GM12878 (cell line): ENCODE results near the gene GNAO1. TPM values are rescaled to one million over a fixed set of nuclear protein-coding genes. Genes with fewer than 3 reads are reported as not detected.

Experiments used
- ATAC-seq: fragments of 200-7000 bp; cut with Tn5 transposase; 3 replicates; pipeline ENCODE4 v1.9.1; 2020; ENCODE audit warnings: mild to moderate bottlenecking, moderate library complexity
- BruUV-seq: library from RNA; stranded (reverse); fragments of 400-500 nt; replicated peaks from 2 replicates; lab custom pipeline; 2021; lab: Mats Ljungman, UMichigan
- CTCF ChIA-PET: fragments of 300-600 bp; sonication (Branson Sonifier 250); formaldehyde crosslinking; extraction: SDS; loops from one replicate; lab custom pipeline; 2021; ENCODE audit warnings: inconsistent platforms; lab: Yijun Ruan, JAX
- POLR2A ChIA-PET: fragments of 350-600 bp; formaldehyde crosslinking; extraction: SDS; loops from one replicate; lab custom pipeline; 2021; ENCODE audit warnings: inconsistent platforms; lab: Charles Lee
- RAD21 ChIA-PET: fragments of 300-600 bp; sonication (Branson Sonifier 250); formaldehyde crosslinking; loops from one replicate; lab custom pipeline; 2023; ENCODE audit warnings: antibody characterized with exemption; ENCODE audit not compliant: unreplicated experiment; lab: Charles Lee
- SMC1A ChIA-PET: fragments of 300-600 bp; sonication (Branson Sonifier 250); formaldehyde crosslinking; loops from one replicate; lab custom pipeline; 2023; ENCODE audit not compliant: unreplicated experiment, uncharacterized antibody; lab: Charles Lee
- DNase-seq: peaks from one replicate; pipeline ENCODE4 v3.0.0-alpha.2; 2011; ENCODE audit warnings: low read depth, low spot score
- FAIRE-seq: peaks from 3 replicates; lab custom pipeline; 2011; peaks lifted over from hg19 to GRCh38; lab: Jason Lieb, UNC
- H2AFZ ChIP-seq: 2 replicates; pipeline ENCODE4 v1.6.0; 2011; ENCODE audit warnings: low read depth, low read length, control low read depth; ENCODE audit not compliant: control insufficient read depth
- H3K27ac ChIP-seq: 2 replicates; pipeline ENCODE4 v1.5.1; 2011; ENCODE audit warnings: control low read depth; ENCODE audit not compliant: control insufficient read depth, insufficient read depth
- H3K27me3 ChIP-seq, 2 experiments: replicated peaks in 1 of 2; 2 replicates each; pipeline versions ENCODE4 v1.6.0 to v1.6.1; 2011; ENCODE audit warnings: low read length in 1 of 2; ENCODE audit not compliant: control insufficient read depth in 2 of 2, insufficient read depth in 2 of 2
- H3K36me3 ChIP-seq, 2 experiments: 2 replicates each; pipeline ENCODE4 v1.5.1; 2011; ENCODE audit warnings: low read length in 1 of 2; ENCODE audit not compliant: control insufficient read depth in 2 of 2, insufficient read depth in 2 of 2
- H3K4me1 ChIP-seq: 2 replicates; pipeline ENCODE4 v1.6.1; 2011; ENCODE audit warnings: mild to moderate bottlenecking, low read length, moderate library complexity, mixed read lengths; ENCODE audit not compliant: control insufficient read depth, insufficient read depth
- H3K4me2 ChIP-seq: 2 replicates; pipeline ENCODE4 v1.6.0; 2011; ENCODE audit warnings: control low read depth; ENCODE audit not compliant: control insufficient read depth, insufficient read depth
- H3K4me3 ChIP-seq: fragments of 200-600 bp; sonication (generic); 2 replicates; pipeline ENCODE4 v1.5.1; 2016
- H3K79me2 ChIP-seq: 2 replicates; pipeline ENCODE4 v1.6.0; 2011; ENCODE audit warnings: low read length; ENCODE audit not compliant: control insufficient read depth, insufficient read depth
- H3K9ac ChIP-seq: 2 replicates; pipeline ENCODE4 v1.8.0; 2011; ENCODE audit warnings: low read length, control low read depth, mixed read lengths; ENCODE audit not compliant: control insufficient read depth, insufficient read depth
- H3K9me3 ChIP-seq: replicated peaks from 3 replicates; pipeline ENCODE4 v1.5.1; 2011; ENCODE audit warnings: mild to moderate bottlenecking, low read length; ENCODE audit not compliant: control insufficient read depth, insufficient read depth
- H4K20me1 ChIP-seq: 2 replicates; pipeline ENCODE4 v1.6.0; 2011; ENCODE audit not compliant: control insufficient read depth, insufficient read depth
- BCL11A ChIP-seq: IDR thresholded peaks from 2 replicates; pipeline ENCODE4 v1.6.1; 2011; ENCODE audit warnings: low read depth, low read length
- EED ChIP-seq: sonication (generic); IDR thresholded peaks from 2 replicates; pipeline ENCODE4 v1.6.1; 2016; ENCODE audit warnings: antibody characterized with exemption, low read depth
- GATAD2B ChIP-seq: fragments of 450-650 bp; conservative IDR thresholded peaks from 2 replicates; pipeline ENCODE4 v1.6.1; 2017; ENCODE audit warnings: low read depth, mild to moderate bottlenecking, moderate library complexity
- HDGF ChIP-seq: fragments of 450-650 bp; IDR thresholded peaks from 2 replicates; pipeline ENCODE4 v1.6.1; 2016; ENCODE audit warnings: antibody characterized with exemption
- KAT2A ChIP-seq: conservative IDR thresholded peaks from 2 replicates; pipeline ENCODE4 v1.6.1; 2011; ENCODE audit warnings: low read depth, low read length; ENCODE audit not compliant: control insufficient read depth
- LARP7 ChIP-seq: fragments of 450-650 bp; IDR thresholded peaks from 2 replicates; pipeline ENCODE4 v1.6.1; 2017; ENCODE audit warnings: mild to moderate bottlenecking
- NFYB ChIP-seq: IDR thresholded peaks from 2 replicates; pipeline ENCODE4 v1.6.1; 2011; ENCODE audit warnings: low read depth, mild to moderate bottlenecking, low read length, improper control_type of control experiment, moderate library complexity; ENCODE audit not compliant: insufficient read depth
- POLR2A ChIP-seq: IDR thresholded peaks from 2 replicates; pipeline ENCODE4 v1.6.1; 2011; ENCODE audit warnings: low read depth, mild to moderate bottlenecking, low read length
- SMAD1 ChIP-seq: fragments of 450-650 bp; IDR thresholded peaks from 2 replicates; pipeline ENCODE4 v1.6.1; 2018; ENCODE audit warnings: mild to moderate bottlenecking, low read depth; ENCODE audit not compliant: partially characterized antibody
- TCF12 ChIP-seq: IDR thresholded peaks from 2 replicates; pipeline ENCODE4 v1.6.1; 2011; ENCODE audit warnings: low read depth, mild to moderate bottlenecking, low read length
- TCF3 ChIP-seq: IDR thresholded peaks from 2 replicates; pipeline ENCODE4 v1.6.1; 2012; ENCODE audit warnings: low read depth, mild to moderate bottlenecking, low read length, borderline replicate concordance; ENCODE audit not compliant: insufficient read depth
- ZSCAN29 ChIP-seq: fragments of 450-650 bp; IDR thresholded peaks from 2 replicates; pipeline ENCODE4 v1.6.1; 2017; ENCODE audit warnings: mild to moderate bottlenecking, moderate library complexity
- WGBS: methylation state at CpG from one replicate; pipeline ENCODE4 v1.1.6; 2016; ENCODE audit warnings: low lambda C conversion rate; ENCODE audit not compliant: insufficient replicate concordance, insufficient coverage; ENCODE audit errors: missing lambda C conversion rate; 5-methylcytosine and 5-hydroxymethylcytosine counted together
- in situ Hi-C: fragments of 300-500 bp; cut with MboI; formaldehyde crosslinking; loops from 9 replicates; pipeline ENCODE4 v1.14.3; 2018; ENCODE audit warnings: mixed read lengths
- intact Hi-C: fragments of 100-400 bp; cut with micrococcal nuclease; formaldehyde crosslinking; loops from one replicate; pipeline ENCODE4 v1.14.2; 2022; ENCODE audit not compliant: unreplicated experiment
- polyA plus RNA-seq, 11 experiments: library from polyadenylated mRNA; depleted of rRNA in 4 of 11; unstranded in 6 of 11; stranded (reverse) in 5 of 11; fragments of >200 nt; fragmentation: Nextera tagmentation in 4 of 11; fragmentation: Illumina TruSeq in 1 of 11; extraction: Ambion mirVana in 4 of 11; extraction: Trizol in 1 of 11; gene quantifications; 1 replicate in 1 of 11; 2 replicates in 10 of 11; pipeline versions ENCODE4 v1.2.1 to v1.2.3, GENCODE V29; 2011 to 2016; ENCODE audit warnings: inconsistent platforms in 2 of 11, missing spikeins in 2 of 11, low read depth in 1 of 11
- total RNA-seq, 4 experiments: library from RNA; depleted of rRNA in 3 of 4; stranded (reverse); fragments of >200 nt in 3 of 4; fragmentation: Illumina TruSeq in 1 of 4; extraction: Trizol in 1 of 4; gene quantifications; 2 replicates each; pipeline versions ENCODE4 v1.2.1 to v1.2.3, GENCODE V29; 2013 to 2021
- TF ChIP-seq, protein P1 (sequence below): IDR thresholded peaks from 2 replicates; pipeline ENCODE4 v1.6.1; 2011; ENCODE audit warnings: mild to moderate bottlenecking, low read depth, low read length, moderate library complexity; ENCODE audit not compliant: insufficient replicate concordance
- TF ChIP-seq, protein P2 (sequence below): fragments of 450-650 bp; conservative IDR thresholded peaks from 2 replicates; pipeline ENCODE4 v1.6.1; 2017; ENCODE audit warnings: mild to moderate bottlenecking, moderate library complexity
- TF ChIP-seq, protein P3 (sequence below): fragments of 450-650 bp; IDR thresholded peaks from 2 replicates; pipeline ENCODE4 v1.6.1; 2017; ENCODE audit warnings: borderline replicate concordance

The GNAO1 gene
- total and polyA plus RNA-seq, 10 of the 15 experiments (the other 5 are each of a cell fraction or from before 2014, with no cell fraction given) = 0.05 to 0.28 (median 0.14) TPM; not detected in 6

DNA sequence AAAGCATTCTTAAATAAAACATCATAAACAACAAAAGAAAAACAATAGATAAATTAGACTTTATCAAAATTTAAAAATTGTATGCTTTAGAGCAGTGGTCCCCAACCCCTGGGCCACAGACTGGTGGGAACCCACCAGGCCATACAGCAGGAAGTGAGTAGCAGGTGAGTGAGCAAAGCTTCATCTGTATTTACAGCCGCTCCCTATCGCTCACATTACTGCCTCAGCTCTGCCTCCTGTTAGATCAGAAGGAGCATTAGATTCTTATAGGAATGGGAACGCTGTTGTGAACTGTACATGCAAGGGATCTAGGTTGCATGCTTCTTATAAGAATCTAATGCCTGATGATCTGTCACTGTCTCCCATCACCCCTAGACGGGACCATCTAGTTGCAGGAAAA lies 51.5 kb downstream of the GNAO1 start:
- Histone ChIP-seq H3K79me2 (no peaks in the 10 kb centered on the region), H4K20me1 (no peaks in the 10 kb centered on the region), H3K27me3 (peaks cover 2 to 3% of the 10 kb centered on the region in 2 experiments; a peak in 2 of 4 replicates)
- in situ Hi-C loops = no loop called here
- no TSS peak for BruUV-seq
- TF ChIP-seq, protein P1, sequence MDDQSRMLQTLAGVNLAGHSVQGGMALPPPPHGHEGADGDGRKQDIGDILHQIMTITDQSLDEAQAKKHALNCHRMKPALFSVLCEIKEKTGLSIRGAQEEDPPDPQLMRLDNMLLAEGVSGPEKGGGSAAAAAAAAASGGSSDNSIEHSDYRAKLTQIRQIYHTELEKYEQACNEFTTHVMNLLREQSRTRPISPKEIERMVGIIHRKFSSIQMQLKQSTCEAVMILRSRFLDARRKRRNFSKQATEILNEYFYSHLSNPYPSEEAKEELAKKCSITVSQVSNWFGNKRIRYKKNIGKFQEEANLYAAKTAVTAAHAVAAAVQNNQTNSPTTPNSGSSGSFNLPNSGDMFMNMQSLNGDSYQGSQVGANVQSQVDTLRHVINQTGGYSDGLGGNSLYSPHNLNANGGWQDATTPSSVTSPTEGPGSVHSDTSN = no peak
- no peak for TF ChIP-seq EED
- TF ChIP-seq, all 136 proteins: peak for 0
- H3K9ac ChIP-seq = no peak overlapping the region
- WGBS = 52% methylated on average over 4 of the region's 4 CpGs
- ChIA-PET RAD21 (no interaction called here), SMC1A (no interaction called here), POLR2A (no interaction called here), CTCF (interaction anchor here (0.7 kb wide), 1 partner anchor 278 kb away, joined by 3 read pairs; no protein-coding TSS in a partner anchor)
- intact Hi-C loops = no loop called here
- no peak for ATAC-seq
- no peak overlapping the region for H3K4me3 ChIP-seq
- H3K4me1 ChIP-seq = no peaks in the 10 kb centered on the region
- no peaks in the 10 kb centered on the region for H3K36me3 ChIP-seq
- H3K9me3 ChIP-seq = no peaks in the 10 kb centered on the region
- H3K4me2 ChIP-seq = no peak overlapping the region
- H2AFZ ChIP-seq = no peak overlapping the region
- no peak overlapping the region for H3K27ac ChIP-seq
- no peak for FAIRE-seq
- DNase-seq = no peak

DNA sequence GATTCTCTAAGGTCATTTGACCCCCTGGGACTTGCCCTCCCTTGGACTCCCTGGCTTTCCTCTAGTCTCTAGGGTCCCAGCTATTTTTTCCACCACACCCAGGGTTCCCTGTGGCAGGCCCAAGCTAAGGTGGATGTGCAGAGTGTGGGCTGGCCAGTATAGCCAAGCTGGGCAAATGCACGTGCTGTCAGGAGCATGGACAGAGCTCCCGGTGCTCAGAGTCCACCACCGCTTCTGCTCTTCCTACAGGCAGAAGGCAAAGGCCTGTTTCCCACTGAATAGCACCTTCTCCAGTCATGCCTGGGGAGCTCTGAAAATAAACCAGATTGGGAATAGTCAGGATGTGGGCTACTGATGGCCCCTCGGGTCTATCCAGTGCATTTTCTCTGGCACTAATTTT lies 53.3 kb downstream of the GNAO1 start:
- ChIA-PET CTCF (no interaction called here), POLR2A (no interaction called here), SMC1A (interaction anchor here (0.6 kb wide), 1 partner anchor 507 kb away, joined by 3 read pairs; no protein-coding TSS in a partner anchor), RAD21 (no interaction called here)
- no peak overlapping the region for H3K4me2 ChIP-seq
- no peaks in the 10 kb centered on the region for H3K9me3 ChIP-seq
- intact Hi-C loops (no loop called here), in situ Hi-C loops (no loop called here)
- H3K9ac ChIP-seq = no peak overlapping the region
- no peaks in the 10 kb centered on the region for H3K79me2 ChIP-seq
- BruUV-seq = no TSS peak
- peaks cover 2 to 3% of the 10 kb centered on the region in 2 experiments; a peak in 2 of 4 replicates for H3K27me3 ChIP-seq
- 20% methylated on average over 4 of the region's 4 CpGs for WGBS
- no peak overlapping the region for H3K4me3 ChIP-seq
- no peak for ATAC-seq
- H2AFZ ChIP-seq = no peak overlapping the region
- no peaks in the 10 kb centered on the region for H4K20me1 ChIP-seq
- H3K4me1 ChIP-seq = no peaks in the 10 kb centered on the region
- DNase-seq = no peak
- no peaks in the 10 kb centered on the region for H3K36me3 ChIP-seq
- no peak overlapping the region for H3K27ac ChIP-seq
- FAIRE-seq = no peak
- TF ChIP-seq, protein P2, sequence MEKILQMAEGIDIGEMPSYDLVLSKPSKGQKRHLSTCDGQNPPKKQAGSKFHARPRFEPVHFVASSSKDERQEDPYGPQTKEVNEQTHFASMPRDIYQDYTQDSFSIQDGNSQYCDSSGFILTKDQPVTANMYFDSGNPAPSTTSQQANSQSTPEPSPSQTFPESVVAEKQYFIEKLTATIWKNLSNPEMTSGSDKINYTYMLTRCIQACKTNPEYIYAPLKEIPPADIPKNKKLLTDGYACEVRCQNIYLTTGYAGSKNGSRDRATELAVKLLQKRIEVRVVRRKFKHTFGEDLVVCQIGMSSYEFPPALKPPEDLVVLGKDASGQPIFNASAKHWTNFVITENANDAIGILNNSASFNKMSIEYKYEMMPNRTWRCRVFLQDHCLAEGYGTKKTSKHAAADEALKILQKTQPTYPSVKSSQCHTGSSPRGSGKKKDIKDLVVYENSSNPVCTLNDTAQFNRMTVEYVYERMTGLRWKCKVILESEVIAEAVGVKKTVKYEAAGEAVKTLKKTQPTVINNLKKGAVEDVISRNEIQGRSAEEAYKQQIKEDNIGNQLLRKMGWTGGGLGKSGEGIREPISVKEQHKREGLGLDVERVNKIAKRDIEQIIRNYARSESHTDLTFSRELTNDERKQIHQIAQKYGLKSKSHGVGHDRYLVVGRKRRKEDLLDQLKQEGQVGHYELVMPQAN = no peak
- no peak for TF ChIP-seq BCL11A
- TF ChIP-seq ZSCAN29 = no peak
- no peak for TF ChIP-seq POLR2A
- TF ChIP-seq, protein P3, sequence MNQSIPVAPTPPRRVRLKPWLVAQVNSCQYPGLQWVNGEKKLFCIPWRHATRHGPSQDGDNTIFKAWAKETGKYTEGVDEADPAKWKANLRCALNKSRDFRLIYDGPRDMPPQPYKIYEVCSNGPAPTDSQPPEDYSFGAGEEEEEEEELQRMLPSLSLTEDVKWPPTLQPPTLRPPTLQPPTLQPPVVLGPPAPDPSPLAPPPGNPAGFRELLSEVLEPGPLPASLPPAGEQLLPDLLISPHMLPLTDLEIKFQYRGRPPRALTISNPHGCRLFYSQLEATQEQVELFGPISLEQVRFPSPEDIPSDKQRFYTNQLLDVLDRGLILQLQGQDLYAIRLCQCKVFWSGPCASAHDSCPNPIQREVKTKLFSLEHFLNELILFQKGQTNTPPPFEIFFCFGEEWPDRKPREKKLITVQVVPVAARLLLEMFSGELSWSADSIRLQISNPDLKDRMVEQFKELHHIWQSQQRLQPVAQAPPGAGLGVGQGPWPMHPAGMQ = no peak
- no peak for TF ChIP-seq HDGF
- no peak for TF ChIP-seq KAT2A
- no peak for TF ChIP-seq LARP7
- no peak for TF ChIP-seq NFYB
- no peak for TF ChIP-seq GATAD2B
- no peak for TF ChIP-seq TCF3
- TF ChIP-seq SMAD1 = no peak
- no peak for TF ChIP-seq TCF12
